ENCODE measurements around the gene PRDM8.

DNA sequence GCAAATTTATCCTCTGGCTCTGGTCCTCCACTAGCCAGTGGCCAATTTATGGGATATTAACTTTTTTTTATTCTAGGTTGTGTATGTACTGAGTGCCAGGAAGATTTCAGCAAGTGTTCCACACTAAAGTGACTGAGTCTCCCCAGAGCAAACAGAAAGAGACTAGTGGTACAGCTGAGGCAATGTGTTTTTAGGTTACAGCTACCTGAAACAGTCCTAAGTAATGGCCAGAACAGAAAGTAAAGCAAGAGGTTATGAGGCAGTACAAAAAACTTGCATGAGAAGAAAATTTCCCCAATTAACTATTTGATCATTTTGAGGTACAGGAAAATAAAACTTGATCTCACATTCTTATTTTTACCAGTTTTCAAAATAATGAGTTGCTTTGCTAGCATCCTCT is 31.2 kb downstream of the PRDM8 start:
- TF ChIP-seq CTCF (IDR thresholded peaks at IDR 0.05; ENCODE audit: low read length) (no peak), EZH2phosphoT487 (IDR thresholded peaks at IDR 0.05; ENCODE audit: low read length) (no peak)
